ENCODE measurements around the gene NHEJ1. TPM values are rescaled to one million over a fixed set of nuclear protein-coding genes. Genes with fewer than 3 reads are reported as not detected.

Gene NHEJ1
- total RNA-seq, 2 experiments from 2014 or later: 14.4 to 19.4 TPM

DNA sequence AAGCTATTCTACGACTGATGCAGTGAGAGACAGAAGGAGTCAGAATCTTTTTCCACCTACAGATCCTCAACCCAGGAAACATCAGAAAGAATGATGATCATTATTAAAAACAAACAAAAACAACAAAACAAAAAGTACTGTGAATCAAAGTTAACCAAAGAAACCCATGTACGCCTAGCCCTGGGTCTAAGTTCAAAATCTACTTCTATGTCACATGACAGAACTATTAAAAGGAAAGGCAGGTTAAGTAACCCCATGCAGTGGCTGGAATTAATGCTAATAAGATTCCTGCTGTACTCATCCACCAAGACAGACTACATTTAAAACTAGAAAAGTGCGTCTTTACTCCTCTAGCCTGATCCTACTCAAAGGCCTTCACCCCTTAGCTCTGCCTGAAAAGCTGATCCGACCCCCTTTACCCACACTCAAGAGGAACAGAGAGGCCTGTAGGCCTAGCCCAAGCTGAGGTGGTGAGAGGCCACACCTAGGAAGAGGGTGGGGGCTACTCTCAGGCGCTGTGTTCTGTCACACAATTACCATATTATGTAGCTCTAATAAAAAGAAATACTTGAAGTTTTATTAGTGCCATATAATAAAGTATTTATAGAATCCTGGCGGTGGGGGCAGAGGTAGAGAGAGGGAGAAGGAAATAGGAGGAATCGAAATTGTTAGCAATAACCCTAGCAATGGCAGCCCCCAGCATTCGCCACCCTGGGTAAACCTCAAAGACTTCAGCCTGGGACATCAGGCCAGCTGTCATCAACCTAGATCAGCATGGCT, 37.1 kb downstream of the NHEJ1 start:
- no peaks in the 10 kb centered on the region for H3K36me3 Mint-ChIP-seq
- CTCF ChIA-PET: interaction anchor here (0.8 to 10.6 kb wide), 7 partner anchors 31 to 176 kb away, joined by 3 to 141 read pairs (median 6); partner anchors contain the start of genes IHH and NHEJ1
- H3K4me1 Mint-ChIP-seq: peaks cover 12% of the 10 kb centered on the region
- ATAC-seq: no peak
- H3K9me3 Mint-ChIP-seq (ENCODE audit: low read depth): no peaks in the 10 kb centered on the region
- H3K4me3 Mint-ChIP-seq: no peak overlapping the region
- no peaks in the 10 kb centered on the region for H3K27me3 Mint-ChIP-seq
- no peak for DNase-seq
- H3K27ac Mint-ChIP-seq: no peak overlapping the region

DNA sequence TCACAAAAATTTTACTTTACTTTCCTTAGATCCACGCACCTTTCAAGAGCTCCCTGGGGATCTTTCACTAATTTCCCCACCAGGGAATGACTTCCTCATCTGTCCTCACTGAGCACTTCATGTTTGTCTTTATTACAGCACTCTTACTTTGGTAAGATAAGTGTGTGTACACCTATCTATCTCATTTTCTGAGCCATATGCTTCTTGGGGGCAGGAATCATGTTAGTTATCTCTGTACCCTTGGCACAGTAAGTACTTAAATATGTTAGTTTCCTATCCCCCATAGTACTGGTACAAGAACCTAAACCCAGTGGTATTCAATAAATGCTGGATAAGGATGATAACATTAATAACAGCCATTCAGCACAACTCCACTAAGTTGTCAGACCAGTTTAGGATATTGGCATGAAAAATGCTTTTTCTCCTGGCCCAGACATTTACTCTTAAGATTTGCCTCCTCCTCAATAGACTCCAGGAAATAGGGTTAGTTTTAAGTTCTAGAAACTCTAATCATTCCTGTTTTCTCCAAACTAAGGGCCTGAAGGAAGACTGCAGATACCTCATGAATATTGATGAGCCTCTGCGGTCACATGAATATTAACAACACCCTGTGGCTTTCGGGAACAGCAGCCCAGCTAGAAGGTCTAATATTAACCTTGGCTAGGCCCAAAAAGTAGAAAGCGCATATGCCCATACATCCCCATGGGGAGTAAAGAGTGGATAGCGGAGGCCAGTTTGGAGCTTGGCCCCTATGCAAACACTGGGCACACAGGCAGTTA, 38.2 kb downstream of the NHEJ1 start:
- H3K4me1 Mint-ChIP-seq: peaks cover 12% of the 10 kb centered on the region
- CTCF ChIA-PET: interaction anchor here (1.0 to 10.6 kb wide), 9 partner anchors 10 to 177 kb away, joined by 3 to 141 read pairs (median 5); partner anchors contain the start of gene IHH
- H3K27me3 Mint-ChIP-seq: no peaks in the 10 kb centered on the region
- no peaks in the 10 kb centered on the region for H3K36me3 Mint-ChIP-seq
- no peak for ATAC-seq
- no peak overlapping the region for H3K27ac Mint-ChIP-seq
- DNase-seq: no peak
- H3K4me3 Mint-ChIP-seq: no peak overlapping the region
- no peaks in the 10 kb centered on the region for H3K9me3 Mint-ChIP-seq (ENCODE audit: low read depth)

DNA sequence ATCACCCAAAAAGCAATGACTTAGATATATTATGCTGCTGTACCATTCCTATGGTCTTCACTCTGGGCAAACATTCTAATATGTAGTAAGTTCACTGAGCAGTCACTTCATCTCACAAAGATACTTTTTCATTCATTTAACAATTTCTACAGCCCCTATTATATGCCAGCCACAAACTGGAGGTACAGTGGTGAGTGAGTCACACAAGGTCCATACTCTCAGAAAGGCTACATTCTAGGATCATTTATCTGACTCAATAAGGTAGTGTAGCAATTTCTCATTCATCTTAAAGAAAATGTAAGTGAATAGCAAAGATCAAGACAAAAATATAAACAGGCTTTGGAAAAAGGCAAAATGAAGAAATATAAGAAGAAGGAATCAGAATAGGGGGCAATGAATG, 40.5 kb downstream of the NHEJ1 start:
- CTCF ChIA-PET: interaction anchor here (0.7 to 10.6 kb wide), 26 partner anchors 8 to 232 kb away, joined by 3 to 141 read pairs (median 4); partner anchors contain the start of gene IHH

DNA sequence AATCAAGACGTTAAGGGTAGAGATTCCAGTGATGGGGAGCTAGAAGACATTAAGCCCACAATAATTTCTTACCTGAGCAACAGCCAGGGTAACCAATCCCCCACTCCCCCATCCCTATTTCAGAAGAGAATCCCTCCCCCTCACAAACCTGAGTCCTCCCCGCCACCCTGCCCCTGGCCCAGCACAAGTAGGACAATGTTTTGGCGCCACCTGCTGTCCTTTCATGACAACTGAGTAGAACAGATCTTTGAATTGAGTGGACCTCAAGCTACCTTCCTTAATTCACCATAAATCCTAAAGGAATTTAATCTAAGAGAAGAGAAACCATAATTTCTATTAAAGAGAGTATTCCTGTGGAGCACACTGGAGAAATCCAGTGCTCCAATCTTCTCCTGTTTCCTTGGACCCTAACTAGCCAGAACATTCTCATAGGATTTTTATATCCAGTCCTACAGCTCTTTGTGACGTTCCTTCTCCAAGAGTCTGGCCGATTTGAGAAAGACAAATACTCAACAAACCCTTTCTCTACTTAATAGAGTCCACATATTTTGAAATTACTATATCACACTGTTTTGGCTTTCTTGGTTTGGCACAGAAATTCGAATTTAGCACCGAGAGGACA, 41.1 kb downstream of the NHEJ1 start:
- no peaks in the 10 kb centered on the region for H3K36me3 Mint-ChIP-seq
- peak; percentile 49 for ATAC-seq
- H3K9me3 Mint-ChIP-seq (ENCODE audit: low read depth): no peaks in the 10 kb centered on the region
- CTCF ChIA-PET: interaction anchor here (0.7 to 10.6 kb wide), 28 partner anchors 9 to 232 kb away, joined by 3 to 141 read pairs (median 4); partner anchors contain the start of gene IHH
- peak; percentile 69 for DNase-seq
- no peaks in the 10 kb centered on the region for H3K27me3 Mint-ChIP-seq
- H3K4me3 Mint-ChIP-seq: no peak overlapping the region
- peaks cover 7% of the 10 kb centered on the region for H3K4me1 Mint-ChIP-seq
- no peak overlapping the region for H3K27ac Mint-ChIP-seq

More for the DNA sequence above, 40.5 kb downstream of the NHEJ1 start:
- H3K27ac Mint-ChIP-seq: no peak overlapping the region
- H3K4me1 Mint-ChIP-seq: peaks cover 9% of the 10 kb centered on the region
- ATAC-seq (no peak), DNase-seq (no peak)
- H3K36me3 Mint-ChIP-seq: no peaks in the 10 kb centered on the region
- H3K4me3 Mint-ChIP-seq: no peak overlapping the region
- H3K9me3 Mint-ChIP-seq (ENCODE audit: low read depth): no peaks in the 10 kb centered on the region
- H3K27me3 Mint-ChIP-seq: no peaks in the 10 kb centered on the region

DNA sequence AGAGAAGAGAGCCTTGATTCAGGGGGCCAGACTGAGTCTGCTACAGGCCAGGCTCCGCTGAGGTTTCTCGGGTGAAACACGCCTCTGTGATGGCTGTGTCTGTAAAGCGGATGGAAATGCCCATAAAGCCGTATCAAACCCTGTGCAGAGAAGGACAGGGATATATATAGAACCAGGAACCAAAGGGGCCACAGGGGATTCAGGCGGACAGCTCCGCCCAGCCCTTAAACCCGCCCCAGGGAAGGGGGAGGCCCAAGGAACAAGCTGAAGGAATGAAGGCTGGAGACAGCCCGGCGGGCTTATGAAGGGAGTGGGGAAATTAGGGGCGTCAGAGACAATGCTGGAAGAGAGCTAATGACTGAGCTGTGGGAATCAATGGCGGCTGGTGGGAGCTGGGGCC, 42.1 kb downstream of the NHEJ1 start:
- CTCF ChIA-PET: interaction anchor here (1.3 to 10.6 kb wide), 9 partner anchors 10 to 175 kb away, joined by 3 to 141 read pairs (median 7); partner anchors contain the start of gene IHH
- Mint-ChIP-seq H3K36me3 (no peaks in the 10 kb centered on the region), H3K27me3 (no peaks in the 10 kb centered on the region), H3K9me3 (ENCODE audit: low read depth) (no peaks in the 10 kb centered on the region), H3K27ac (no peak overlapping the region), H3K4me1 (no peaks in the 10 kb centered on the region), H3K4me3 (no peak overlapping the region)
- ATAC-seq: no peak
- no peak for DNase-seq

DNA sequence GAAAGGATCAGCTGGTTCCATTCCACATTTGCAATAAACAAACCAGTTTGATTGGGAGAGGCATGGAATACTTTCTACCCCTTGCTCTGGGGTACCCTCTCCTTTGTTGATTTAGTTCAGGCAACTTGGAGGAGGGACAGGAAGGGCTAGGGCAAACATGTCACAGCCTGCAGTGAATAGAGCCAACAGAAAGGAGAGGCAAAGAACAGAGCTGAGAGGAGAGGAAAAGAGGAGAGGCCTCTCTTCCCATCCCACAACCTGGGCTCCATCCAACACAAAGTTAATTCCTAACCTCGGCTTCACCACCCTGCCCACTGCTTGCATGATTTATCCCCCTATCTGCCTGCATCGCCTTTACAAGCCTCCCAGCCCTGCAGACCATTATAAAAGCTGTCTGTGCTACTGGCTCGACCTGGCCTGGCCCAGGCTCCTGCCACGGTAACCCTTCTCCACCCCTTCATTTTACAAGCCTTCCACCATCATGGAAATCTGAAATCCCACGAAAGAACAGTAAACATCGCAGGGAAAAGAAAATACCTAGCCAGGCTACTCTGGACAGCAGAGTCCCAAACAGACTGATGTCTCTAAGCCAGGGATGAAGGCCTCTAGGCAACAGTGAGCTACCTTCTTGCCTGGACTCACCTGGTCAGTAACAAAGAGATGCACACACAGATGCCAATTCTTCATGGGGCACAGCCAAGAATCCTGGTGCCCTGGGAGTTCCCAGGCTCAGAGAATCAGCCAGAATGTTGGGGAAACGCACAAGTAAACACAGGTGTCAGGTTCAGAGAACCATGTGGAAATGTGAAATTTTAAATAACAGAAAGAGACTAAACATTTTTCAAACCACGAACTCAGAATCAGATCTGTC, 43.6 kb downstream of the NHEJ1 start:
- CTCF ChIA-PET: interaction anchor here (1.4 to 10.6 kb wide), 7 partner anchors 10 to 183 kb away, joined by 3 to 141 read pairs (median 12); partner anchors contain the start of gene IHH
- H3K27me3 Mint-ChIP-seq: no peaks in the 10 kb centered on the region
- no peak overlapping the region for H3K4me3 Mint-ChIP-seq
- no peaks in the 10 kb centered on the region for H3K9me3 Mint-ChIP-seq (ENCODE audit: low read depth)
- DNase-seq (no peak), ATAC-seq (no peak)
- peaks cover 2% of the 10 kb centered on the region for H3K4me1 Mint-ChIP-seq
- no peaks in the 10 kb centered on the region for H3K36me3 Mint-ChIP-seq
- H3K27ac Mint-ChIP-seq: no peak overlapping the region

DNA sequence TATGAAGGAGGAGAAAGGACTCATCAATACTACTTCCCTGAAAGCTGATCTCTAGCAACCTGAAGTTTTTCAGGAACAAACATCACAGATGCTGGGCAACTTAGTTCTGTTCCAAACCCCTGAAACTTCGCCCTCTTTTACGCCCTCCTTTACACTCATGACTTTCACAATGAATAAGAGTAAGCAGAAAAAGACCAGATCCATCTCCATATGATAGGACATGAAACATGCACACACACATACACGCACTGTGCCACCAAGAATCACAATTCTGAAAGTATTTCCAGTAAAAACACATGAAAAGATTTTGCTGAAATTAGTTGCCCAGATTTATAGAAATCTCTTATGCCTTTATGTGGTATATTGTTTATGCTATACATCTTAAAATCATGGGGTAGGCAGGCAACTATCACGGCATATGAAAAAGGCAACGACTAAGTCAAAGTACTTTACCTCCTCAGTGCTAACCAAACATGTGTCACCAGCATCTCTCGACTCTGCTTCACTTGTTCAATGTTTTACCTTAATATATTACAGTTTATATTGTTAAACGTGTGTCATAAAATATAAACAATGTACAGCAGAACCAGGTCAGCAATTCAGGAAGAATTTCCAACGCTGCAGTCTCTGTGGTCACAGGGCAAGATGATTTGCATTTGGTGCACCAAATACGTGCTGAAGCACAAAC, 47.8 kb downstream of the NHEJ1 start:
- ATAC-seq (no peak), DNase-seq (no peak)
- Mint-ChIP-seq H3K27me3 (no peaks in the 10 kb centered on the region), H3K27ac (no peak overlapping the region), H3K4me3 (no peak overlapping the region), H3K9me3 (ENCODE audit: low read depth) (no peaks in the 10 kb centered on the region), H3K4me1 (peaks cover 2% of the 10 kb centered on the region), H3K36me3 (no peaks in the 10 kb centered on the region)
- CTCF ChIA-PET: interaction anchor here (0.9 to 1.4 kb wide), 4 partner anchors 9 to 83 kb away, joined by 3 to 5 read pairs (median 4); no protein-coding TSS in a partner anchor

DNA sequence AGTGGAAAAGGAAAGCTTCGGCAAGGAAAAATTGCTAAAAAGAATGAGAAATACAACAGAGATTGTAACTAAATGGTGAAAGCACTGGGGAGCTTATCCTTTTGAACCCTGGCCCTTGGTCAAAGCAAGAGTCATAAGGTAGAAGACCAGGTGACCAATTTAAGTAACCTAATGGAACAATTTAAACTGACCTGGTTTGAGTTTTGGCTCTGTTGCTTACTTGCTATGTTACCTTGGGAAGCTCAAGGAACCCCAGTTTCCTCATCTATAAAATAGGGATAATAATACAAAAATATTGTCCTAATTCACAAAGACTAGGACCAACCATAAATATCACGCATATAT, 48.6 kb downstream of the NHEJ1 start:
- Mint-ChIP-seq H3K27me3 (no peaks in the 10 kb centered on the region), H3K36me3 (no peaks in the 10 kb centered on the region), H3K4me3 (no peak overlapping the region), H3K9me3 (ENCODE audit: low read depth) (no peaks in the 10 kb centered on the region), H3K27ac (no peak overlapping the region), H3K4me1 (peaks cover 2% of the 10 kb centered on the region)
- CTCF ChIA-PET: interaction anchor here (0.9 to 1.4 kb wide), 6 partner anchors 8 to 183 kb away, joined by 3 to 5 read pairs (median 4); no protein-coding TSS in a partner anchor
- no peak for ATAC-seq
- DNase-seq: no peak

DNA sequence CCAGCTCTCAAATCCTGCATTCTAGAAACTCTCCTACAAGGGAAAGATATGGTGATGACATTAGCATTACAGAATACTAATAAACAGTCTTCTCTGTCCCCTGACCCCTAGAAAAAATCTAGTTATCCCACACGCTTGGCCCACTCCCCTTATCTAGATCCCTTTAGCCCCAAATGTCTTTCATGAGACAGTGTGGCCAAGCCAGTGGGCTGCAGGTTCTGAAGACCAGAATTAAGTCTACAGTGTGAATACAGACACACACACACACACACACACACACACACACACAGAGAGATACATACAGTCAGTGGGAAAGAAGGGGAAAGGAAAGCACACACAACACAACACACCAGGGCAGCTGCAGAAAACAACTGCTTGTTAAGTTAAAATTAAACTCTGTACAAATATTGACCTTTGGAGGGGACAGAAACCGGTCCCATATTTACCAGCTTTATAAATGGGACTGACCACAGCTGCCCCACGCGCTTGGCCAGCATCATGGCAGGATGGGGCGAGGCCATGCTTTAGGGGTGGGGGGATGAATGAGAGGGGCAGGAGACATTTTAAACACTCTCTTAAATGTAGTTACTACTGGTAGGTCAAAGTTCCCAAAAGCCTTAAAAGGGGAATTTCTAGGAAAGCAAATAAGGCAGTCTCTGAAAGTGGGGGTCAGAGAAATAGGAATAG, 49.1 kb downstream of the NHEJ1 start:
- CTCF ChIA-PET: interaction anchor here (0.9 to 1.4 kb wide), 6 partner anchors 8 to 183 kb away, joined by 3 to 5 read pairs (median 4); no protein-coding TSS in a partner anchor
- Mint-ChIP-seq H3K36me3 (no peaks in the 10 kb centered on the region), H3K4me1 (peaks cover 2% of the 10 kb centered on the region), H3K27ac (no peak overlapping the region), H3K4me3 (no peak overlapping the region), H3K9me3 (ENCODE audit: low read depth) (no peaks in the 10 kb centered on the region), H3K27me3 (no peaks in the 10 kb centered on the region)
- no peak for ATAC-seq
- no peak for DNase-seq

DNA sequence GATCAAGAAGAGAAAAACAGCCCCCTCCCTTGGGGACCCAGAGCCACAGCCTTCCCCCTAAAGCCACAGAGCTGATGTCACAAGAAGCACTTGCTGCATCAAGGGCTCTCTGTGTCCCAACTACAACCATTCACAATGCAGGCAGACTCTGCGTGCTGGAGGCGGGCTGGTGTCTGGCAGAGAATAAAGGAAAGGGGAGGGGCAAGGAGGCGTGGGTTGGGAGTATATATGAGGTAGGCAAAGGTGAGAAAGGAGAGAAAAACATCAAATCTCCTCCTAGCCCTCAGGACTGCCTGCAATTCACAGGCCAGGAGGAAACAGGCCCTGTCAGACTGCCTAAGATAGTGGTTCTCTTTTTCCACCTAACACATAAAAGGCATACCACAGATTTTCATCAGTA, 51.1 kb downstream of the NHEJ1 start:
- Mint-ChIP-seq H3K4me1 (peaks cover 5% of the 10 kb centered on the region), H3K36me3 (no peaks in the 10 kb centered on the region), H3K27me3 (no peaks in the 10 kb centered on the region), H3K9me3 (ENCODE audit: low read depth) (no peaks in the 10 kb centered on the region), H3K4me3 (no peak overlapping the region), H3K27ac (no peak overlapping the region)
- ATAC-seq (no peak), DNase-seq (no peak)
- CTCF ChIA-PET: no interaction called here

DNA sequence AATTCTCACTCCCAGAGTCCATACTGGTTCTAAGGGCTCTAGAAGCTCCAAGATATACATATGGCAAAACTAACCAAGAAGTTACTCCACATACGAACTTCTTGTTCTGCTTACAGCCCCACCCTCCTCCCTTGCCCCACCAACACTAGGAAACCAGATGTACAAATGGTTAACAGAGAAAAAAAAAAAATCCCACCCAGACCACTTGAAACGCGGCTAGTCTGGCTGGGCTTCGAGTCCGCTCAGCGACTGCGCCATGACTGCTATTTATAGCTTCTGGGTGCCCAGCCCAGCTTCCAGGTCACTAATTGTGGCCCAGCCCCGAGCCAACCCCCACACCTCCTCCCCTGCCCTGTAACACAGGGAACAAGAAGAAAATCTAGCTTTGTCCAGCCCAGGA, 52.9 kb downstream of the NHEJ1 start:
- CTCF ChIA-PET: interaction anchor here (0.8 to 1.1 kb wide), 2 partner anchors 50 to 78 kb away, joined by 3 to 7 read pairs; no protein-coding TSS in a partner anchor
- Mint-ChIP-seq H3K4me1 (peaks cover 5% of the 10 kb centered on the region), H3K4me3 (no peak overlapping the region)

More for the DNA sequence above, 52.9 kb downstream of the NHEJ1 start:
- Mint-ChIP-seq H3K36me3 (no peaks in the 10 kb centered on the region), H3K27me3 (no peaks in the 10 kb centered on the region), H3K9me3 (ENCODE audit: low read depth) (no peaks in the 10 kb centered on the region), H3K27ac (no peak overlapping the region)
- ATAC-seq: no peak
- DNase-seq: no peak
